Transverse colon (tissue), 4 donors: ENCODE data around the gene AMER3. TPM values are rescaled to one million over a fixed set of nuclear protein-coding genes. Genes with fewer than 3 reads are reported as not detected.

Experiments used
- DNase-seq: peaks from one replicate; pipeline ENCODE4 v3.0.0-alpha.2; 2019
- H3K27ac ChIP-seq, 4 donors: fragments of 200-600 bp; sonication (generic); 2 replicates each; pipeline ENCODE4 v1.5.1; 2016 to 2018; ENCODE audit warnings: inconsistent platforms in 4 of 4
- H3K27me3 ChIP-seq: fragments of 200-600 bp; sonication (generic); 2 replicates; pipeline ENCODE4 v1.5.1; 2017; ENCODE audit warnings: inconsistent platforms
- H3K36me3 ChIP-seq, 4 donors: fragments of 200-600 bp; sonication (generic); 2 replicates each; pipeline ENCODE4 v1.5.1; 2017 to 2019; ENCODE audit warnings: inconsistent platforms in 4 of 4
- H3K4me1 ChIP-seq, 4 donors: fragments of 200-600 bp; sonication (generic); 2 replicates each; pipeline ENCODE4 v1.5.1; 2017 to 2020; ENCODE audit warnings: inconsistent platforms in 4 of 4
- H3K4me3 ChIP-seq, 4 donors: fragments of 200-600 bp; sonication (generic); 1 replicate in 1 of 4; 2 replicates in 3 of 4; pipeline versions ENCODE4 v1.5.1 to v1.6.1; 2017 to 2019; ENCODE audit warnings: inconsistent platforms in 4 of 4
- H3K9me3 ChIP-seq, 2 donors: fragments of 200-600 bp; sonication (generic); 2 replicates each; pipeline ENCODE4 v1.5.1; 2017 to 2019; ENCODE audit warnings: inconsistent platforms in 2 of 2
- EP300 ChIP-seq: sonication (generic); formaldehyde crosslinking; IDR thresholded peaks from one replicate; pipeline ENCODE4 v1.6.1; 2017; ENCODE audit warnings: antibody characterized with exemption, low read depth
- POLR2A ChIP-seq: fragments of 450-650 bp; IDR thresholded peaks from one replicate; pipeline ENCODE4 v1.6.1; 2016; ENCODE audit warnings: antibody characterized with exemption, mild to moderate bottlenecking, moderate library complexity
- POLR2AphosphoS5 ChIP-seq, 3 donors: sonication (generic); formaldehyde crosslinking; IDR thresholded peaks; one replicate each; pipeline ENCODE4 v1.6.1; 2016; ENCODE audit warnings: antibody characterized with exemption in 3 of 3
- WGBS, 2 donors: methylation state at CpG; one replicate each; pipeline ENCODE4 v1.1.5; 2018; ENCODE audit warnings: low coverage in 1 of 2; 5-methylcytosine and 5-hydroxymethylcytosine counted together
- in situ Hi-C, 4 donors: fragments of 200-750 bp; cut with MboI; loops; one replicate each; pipeline versions ENCODE4 v1.15.0 to v1.15.1; 2017; ENCODE audit warnings: low sequenced_read_pairs in 3 of 4, low pct_ligation_motif_present in 1 of 4, low pct_unique_long_range_greater_than_20kb in 1 of 4
- intact Hi-C: fragments of 100-400 bp; cut with DNase I; formaldehyde crosslinking; loops from one replicate; pipeline ENCODE4 v1.15.1; 2023; ENCODE audit warnings: low total_unique reads
- total RNA-seq, 4 donors: library from RNA; depleted of rRNA; stranded (reverse); fragments of >200 nt; gene quantifications; one replicate each; pipeline ENCODE4 v1.1.0, GENCODE V29; 2016
- TF ChIP-seq, protein P1 (sequence below), 5 experiments: fragments of 200-600 bp in 3 of 5; fragments of 450-650 bp in 2 of 5; sonication (generic) in 3 of 5; IDR thresholded peaks; 1 replicate in 2 of 5; 2 replicates in 3 of 5; pipeline ENCODE4 v1.5.1; 2016 to 2017; ENCODE audit warnings: antibody characterized with exemption in 5 of 5, inconsistent platforms in 3 of 5, mild to moderate bottlenecking in 2 of 5, moderate library complexity in 1 of 5

AMER3 gene
- total RNA-seq, 4 donors from 2014 or later = 0.27 to 0.32 TPM; not detected in 2

DNA sequence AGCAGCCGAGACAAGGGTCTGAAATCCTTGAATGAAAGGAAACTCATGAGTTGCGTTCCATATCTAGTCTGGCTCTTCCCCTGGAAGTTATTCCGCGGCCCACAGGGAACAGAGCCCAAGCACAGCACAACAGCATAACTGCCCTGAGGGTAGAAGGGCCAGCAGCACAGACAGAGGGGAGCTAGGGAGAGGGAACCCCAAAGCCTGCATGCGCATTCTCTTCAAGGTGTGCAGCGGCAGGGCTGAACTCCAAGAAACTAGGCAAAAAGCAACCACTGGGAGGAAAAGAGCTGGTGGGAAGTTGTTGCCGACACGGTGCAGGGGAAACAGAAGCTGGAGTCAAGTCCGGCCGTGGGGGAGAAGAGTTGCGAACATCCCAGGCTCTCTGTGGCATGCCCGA, 14.7 kb upstream of the AMER3 start:
- Histone ChIP-seq H3K4me1 (no peaks in the 10 kb centered on the region), H3K4me3 (no peak overlapping the region), H3K9me3 (no peaks in the 10 kb centered on the region), H3K27me3 (no peaks in the 10 kb centered on the region), H3K27ac (no peak overlapping the region), H3K36me3 (no peaks in the 10 kb centered on the region)
- TF ChIP-seq EP300 (no peak), POLR2AphosphoS5 (IDR thresholded peaks at IDR 0.05) (no peak)
- TF ChIP-seq, protein P1, sequence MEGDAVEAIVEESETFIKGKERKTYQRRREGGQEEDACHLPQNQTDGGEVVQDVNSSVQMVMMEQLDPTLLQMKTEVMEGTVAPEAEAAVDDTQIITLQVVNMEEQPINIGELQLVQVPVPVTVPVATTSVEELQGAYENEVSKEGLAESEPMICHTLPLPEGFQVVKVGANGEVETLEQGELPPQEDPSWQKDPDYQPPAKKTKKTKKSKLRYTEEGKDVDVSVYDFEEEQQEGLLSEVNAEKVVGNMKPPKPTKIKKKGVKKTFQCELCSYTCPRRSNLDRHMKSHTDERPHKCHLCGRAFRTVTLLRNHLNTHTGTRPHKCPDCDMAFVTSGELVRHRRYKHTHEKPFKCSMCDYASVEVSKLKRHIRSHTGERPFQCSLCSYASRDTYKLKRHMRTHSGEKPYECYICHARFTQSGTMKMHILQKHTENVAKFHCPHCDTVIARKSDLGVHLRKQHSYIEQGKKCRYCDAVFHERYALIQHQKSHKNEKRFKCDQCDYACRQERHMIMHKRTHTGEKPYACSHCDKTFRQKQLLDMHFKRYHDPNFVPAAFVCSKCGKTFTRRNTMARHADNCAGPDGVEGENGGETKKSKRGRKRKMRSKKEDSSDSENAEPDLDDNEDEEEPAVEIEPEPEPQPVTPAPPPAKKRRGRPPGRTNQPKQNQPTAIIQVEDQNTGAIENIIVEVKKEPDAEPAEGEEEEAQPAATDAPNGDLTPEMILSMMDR (IDR thresholded peaks at IDR 0.05) = no peak
- no peak for DNase-seq
- 63 to 81% methylated on average over 7 to 12 of the region's 12 CpGs for WGBS, 2 donors
- in situ Hi-C loops (no loop called here), intact Hi-C loops (no loop called here)

DNA sequence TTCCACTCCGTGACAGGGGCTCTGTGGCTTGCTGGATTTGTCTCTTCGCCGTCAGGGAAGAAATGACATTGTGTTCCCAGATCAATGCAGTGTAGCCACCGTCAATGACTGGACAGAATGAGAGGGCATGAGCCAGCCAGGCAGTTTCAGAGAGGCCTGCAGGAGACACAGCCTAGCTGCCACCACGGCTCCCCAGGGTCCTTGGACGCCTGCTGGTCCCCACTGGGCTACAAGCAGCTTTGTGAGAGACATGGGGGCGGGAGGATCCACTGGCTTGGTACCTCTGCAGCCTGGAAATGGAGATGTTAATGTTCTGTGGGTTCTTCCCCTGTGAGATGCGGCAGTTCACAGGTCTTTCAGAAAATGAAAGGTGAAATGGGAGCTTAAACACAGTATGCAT, 12.1 kb upstream of the AMER3 start:
- Histone ChIP-seq H3K4me1 (no peaks in the 10 kb centered on the region), H3K9me3 (no peaks in the 10 kb centered on the region), H3K27me3 (no peaks in the 10 kb centered on the region), H3K27ac (no peak overlapping the region), H3K4me3 (no peak overlapping the region), H3K36me3 (no peaks in the 10 kb centered on the region)
- in situ Hi-C loops (no loop called here), intact Hi-C loops (no loop called here)
- no peak for DNase-seq
- WGBS, 2 donors = 72 to 80% methylated on average over 2 to 8 of the region's 8 CpGs
- TF ChIP-seq, protein P1 (IDR thresholded peaks at IDR 0.05) = no peak
- TF ChIP-seq POLR2A (no peak), POLR2AphosphoS5 (IDR thresholded peaks at IDR 0.05) (no peak), EP300 (no peak)

GRCh38 chr2:130744287-130745117, 10.8 kb upstream of the AMER3 start:
- DNase-seq = peak; percentile 54
- in situ Hi-C loops = no loop called here
- Histone ChIP-seq H3K27ac (peak overlapping the region in 1 of 4 donors; percentile 34), H3K27me3 (no peaks in the 10 kb centered on the region), H3K36me3 (no peaks in the 10 kb centered on the region), H3K4me1 (no peaks in the 10 kb centered on the region), H3K9me3 (no peaks in the 10 kb centered on the region), H3K4me3 (no peak overlapping the region)
- peak in 1 of 3 donors; percentile 46 for TF ChIP-seq POLR2AphosphoS5 (IDR thresholded peaks at IDR 0.05)
- TF ChIP-seq, protein P1 (IDR thresholded peaks at IDR 0.05) = no peak
- intact Hi-C loops = no loop called here
- 31 to 67% methylated on average over 1 to 20 of the region's 20 CpGs for WGBS, 2 donors

GRCh38 chr2:130749078-130749477, 6.3 kb upstream of the AMER3 start:
- no peaks in the 10 kb centered on the region for H3K4me1 ChIP-seq
- DNase-seq = no peak
- WGBS, 2 donors = 73 to 92% methylated on average over 3 to 9 of the region's 9 CpGs
- H3K36me3 ChIP-seq = no peaks in the 10 kb centered on the region
- in situ Hi-C loops = no loop called here
- intact Hi-C loops = no loop called here
- no peak overlapping the region for H3K4me3 ChIP-seq
- H3K27ac ChIP-seq = no peak overlapping the region
- TF ChIP-seq EP300 (no peak), POLR2AphosphoS5 (IDR thresholded peaks at IDR 0.05) (no peak), POLR2A (no peak)
- TF ChIP-seq, protein P1 (IDR thresholded peaks at IDR 0.05) = no peak
- H3K9me3 ChIP-seq = no peaks in the 10 kb centered on the region
- peaks cover 14% of the 10 kb centered on the region for H3K27me3 ChIP-seq
